ENCODE data around the gene GNAL.
A peak's percentile ranks its signal among the peaks of the same experiment; 100 is the strongest.

GNAL gene

DNA sequence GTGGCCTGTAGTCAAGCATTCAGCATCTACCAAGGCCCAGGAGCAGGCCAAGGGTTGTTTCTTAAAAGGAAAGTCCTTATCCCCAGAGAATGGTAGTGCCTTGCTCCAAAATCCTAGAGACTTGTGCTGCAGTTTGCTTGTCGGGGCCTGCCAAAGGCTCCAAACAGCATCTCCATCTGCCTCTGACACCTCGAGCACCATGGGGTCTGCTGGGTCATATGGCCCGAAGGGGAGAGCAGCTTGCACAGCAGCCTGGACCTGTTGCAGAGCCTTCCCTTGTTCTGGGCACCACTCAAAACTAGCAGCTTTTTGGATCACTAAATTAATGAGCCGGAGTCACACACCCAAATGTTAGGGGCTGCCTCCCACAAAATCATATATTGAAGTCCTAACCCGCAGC, 35.7 kb downstream of the GNAL start:
- no peak for DNase-seq (ENCODE audit: low spot score)

GRCh38 chr18:11726556-11726955, 37.5 kb downstream of the GNAL start:
- DNase-seq (ENCODE audit: low spot score): no peak

DNA sequence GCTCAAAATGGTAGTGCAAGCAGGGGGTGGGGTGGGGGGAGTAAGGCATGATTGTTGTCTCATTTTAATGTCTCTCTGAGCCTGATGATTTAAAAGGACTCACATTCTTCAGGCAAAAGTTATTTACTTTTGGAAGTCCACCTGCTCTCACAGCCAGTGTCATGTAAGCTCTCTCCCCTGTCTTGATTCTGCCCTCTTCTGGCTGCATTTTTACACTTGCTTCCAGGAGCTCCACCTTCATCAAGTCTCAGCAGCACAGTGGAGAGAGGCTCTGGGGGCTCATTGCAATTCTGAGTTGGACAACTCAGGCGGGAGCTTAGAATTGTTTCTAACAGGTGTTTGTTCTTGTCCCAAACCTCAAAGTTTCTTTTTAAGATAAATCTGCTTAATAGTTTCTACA, 39.2 kb downstream of the GNAL start:
- DNase-seq (ENCODE audit: low spot score): peak; percentile 13

DNA sequence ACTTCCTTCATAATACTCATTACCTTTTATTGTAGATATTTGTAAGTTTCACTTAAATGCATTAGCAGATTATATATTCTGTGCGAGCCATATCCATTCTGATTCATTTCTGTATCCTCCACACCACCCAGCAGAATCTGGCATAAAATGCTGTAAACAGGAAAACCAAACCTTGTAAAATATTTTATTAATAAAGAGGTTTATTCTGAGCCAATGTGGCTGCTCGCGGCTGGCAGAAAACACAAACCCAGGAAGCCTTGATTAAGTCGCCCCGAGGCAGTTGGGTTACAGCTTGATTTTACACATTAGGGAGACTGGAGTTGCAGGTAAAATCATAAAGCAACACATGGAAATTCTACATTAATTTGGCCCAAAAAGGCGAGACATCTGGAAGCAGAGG, 40.5 kb downstream of the GNAL start:
- no peak for DNase-seq (ENCODE audit: low spot score)

DNA sequence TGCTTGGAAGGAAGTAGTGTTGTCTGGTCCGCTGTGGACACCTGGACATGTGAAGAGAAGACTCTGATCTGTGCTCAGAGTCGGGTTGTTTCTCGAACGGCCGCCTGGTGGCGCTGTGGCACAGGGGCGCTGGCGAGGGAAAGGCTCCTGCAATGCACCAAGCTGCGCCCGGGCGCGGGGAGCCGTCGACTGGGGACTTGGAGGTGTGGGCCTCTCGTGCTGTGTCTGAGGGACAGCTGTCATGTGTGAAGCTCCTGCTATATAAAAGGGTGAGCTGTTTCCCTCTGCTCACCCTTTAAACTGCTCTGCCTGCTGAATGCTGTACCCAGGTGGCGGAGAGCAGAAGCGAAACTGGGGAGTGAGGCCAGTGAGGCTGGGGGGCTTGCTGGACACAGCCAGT, 44.0 kb downstream of the GNAL start:
- DNase-seq (ENCODE audit: low spot score): peak; percentile 54

GRCh38 chr18:11736656-11737055, 47.6 kb downstream of the GNAL start:
- no peak for DNase-seq (ENCODE audit: low spot score)

GRCh38 chr18:11739893-11740292, 50.8 kb downstream of the GNAL start:
- DNase-seq (ENCODE audit: low spot score): no peak

- no peak for DNase-seq (ENCODE audit: low spot score)
These were observed 51.4 kb downstream of the GNAL start for GRCh38 chr18:11740461-11740860.

DNA sequence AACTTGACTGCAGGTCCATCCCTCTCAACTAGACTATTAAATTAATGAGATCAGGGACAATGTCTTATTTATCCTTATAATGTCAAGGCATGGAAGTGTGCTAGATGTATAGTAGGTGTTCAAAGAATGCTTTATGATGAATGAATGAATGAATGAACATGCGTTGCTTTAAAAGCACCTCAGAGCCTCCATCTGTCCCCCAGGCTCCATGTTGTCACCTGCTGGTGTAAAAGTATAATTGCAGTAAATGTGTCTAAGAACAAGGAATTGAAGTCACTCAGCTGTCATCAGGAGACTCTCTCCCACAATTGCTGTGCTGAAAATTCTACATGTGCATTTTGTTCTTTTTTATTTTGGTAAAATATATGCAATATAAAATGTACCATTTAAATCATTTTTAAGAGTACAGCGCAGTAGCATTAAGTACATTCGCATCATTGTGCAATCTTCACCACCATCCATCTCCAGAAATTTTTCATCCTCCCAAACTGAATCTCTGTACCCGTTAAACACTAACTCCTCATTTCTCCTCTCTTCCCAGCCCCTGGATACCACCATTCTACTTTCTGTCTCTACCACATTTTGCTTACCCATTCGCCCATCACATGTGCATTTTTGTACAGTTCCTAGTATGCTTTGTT, 52.6 kb downstream of the GNAL start:
- DNase-seq (ENCODE audit: low spot score): peak; percentile 37

- DNase-seq (ENCODE audit: low spot score): no peak
These were observed 56.5 kb downstream of the GNAL start for GRCh38 chr18:11745521-11745920.

- no peak for DNase-seq (ENCODE audit: low spot score)
These were observed 58.2 kb downstream of the GNAL start for GRCh38 chr18:11747286-11747685.

- DNase-seq (ENCODE audit: low spot score): no peak
These were observed 58.7 kb downstream of the GNAL start for GRCh38 chr18:11747731-11748130.

DNA sequence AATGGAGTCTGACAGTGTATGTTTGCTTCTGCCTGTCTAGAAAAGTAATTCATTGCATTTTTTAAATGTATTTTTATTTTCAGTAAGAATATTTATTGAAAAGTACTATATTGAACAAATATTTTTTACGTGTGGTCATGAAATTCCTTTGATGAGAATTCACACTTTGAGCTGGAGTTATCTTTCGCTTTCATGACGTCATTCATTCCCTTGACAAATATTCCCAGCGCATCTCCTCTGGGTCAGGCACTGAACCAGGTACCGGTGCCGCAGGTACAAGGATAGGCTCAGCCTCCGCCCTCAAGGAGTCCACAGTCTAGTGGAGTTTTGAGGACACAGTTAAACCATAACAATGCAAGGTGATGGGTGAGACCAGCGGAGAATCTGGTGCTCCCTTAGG, 60.2 kb downstream of the GNAL start:
- no peak for DNase-seq (ENCODE audit: low spot score)

DNA sequence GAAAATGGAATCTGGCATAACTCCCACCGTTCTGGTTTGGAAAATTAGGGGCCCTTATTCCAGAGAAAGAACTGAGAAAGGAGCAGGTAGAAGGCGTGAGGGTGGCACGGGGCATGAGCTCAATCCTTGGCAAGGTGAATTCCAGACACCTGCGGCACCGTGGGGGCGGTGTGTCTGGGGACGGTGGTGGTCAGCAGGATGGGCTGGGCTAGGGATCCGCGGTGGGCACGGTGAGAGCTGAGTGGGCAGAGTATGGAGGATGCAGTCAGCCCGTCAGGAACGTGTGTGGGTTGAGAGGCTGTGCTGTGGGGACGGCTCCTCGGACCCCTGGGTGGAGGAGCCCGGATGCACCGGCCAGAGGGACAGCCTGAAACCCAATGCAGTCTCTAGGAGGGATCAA, 61.1 kb downstream of the GNAL start:
- no peak for DNase-seq (ENCODE audit: low spot score)

DNA sequence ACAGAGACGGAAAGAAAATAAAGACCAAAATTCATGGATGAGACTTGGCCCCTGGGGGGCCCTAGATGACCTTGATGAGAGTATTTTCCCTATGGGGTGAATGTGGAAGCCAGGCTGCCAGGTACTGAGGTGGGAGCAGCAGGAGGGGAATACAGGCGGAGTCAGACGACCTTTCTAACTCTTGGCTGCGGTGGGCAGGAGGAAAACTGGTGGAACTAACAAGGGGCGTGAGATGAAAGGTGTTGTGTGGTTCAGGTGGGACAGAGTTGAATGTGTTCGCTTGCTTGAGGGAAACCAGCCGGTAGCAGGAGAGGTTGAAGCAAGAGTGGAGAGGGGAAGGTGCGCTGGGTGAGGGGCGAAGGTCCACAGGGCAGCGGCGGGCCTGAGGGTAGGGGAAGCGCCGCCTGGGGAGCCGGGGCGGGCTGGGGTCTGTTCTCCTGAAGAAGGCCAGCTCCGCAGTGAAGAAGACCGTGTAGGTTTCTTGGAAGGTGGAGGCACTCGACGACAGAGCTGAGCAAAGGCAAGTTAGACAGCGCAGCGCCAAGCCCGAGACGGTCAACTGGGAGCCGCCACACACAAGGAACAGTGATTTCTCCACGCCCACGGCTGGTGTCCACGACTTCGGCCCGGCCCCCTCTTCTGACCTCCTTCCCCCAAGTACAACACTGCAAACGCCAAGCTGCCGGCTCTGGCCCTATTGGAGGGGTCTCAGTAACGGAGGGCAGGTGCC, 61.7 kb downstream of the GNAL start:
- no peak for DNase-seq (ENCODE audit: low spot score)

DNA sequence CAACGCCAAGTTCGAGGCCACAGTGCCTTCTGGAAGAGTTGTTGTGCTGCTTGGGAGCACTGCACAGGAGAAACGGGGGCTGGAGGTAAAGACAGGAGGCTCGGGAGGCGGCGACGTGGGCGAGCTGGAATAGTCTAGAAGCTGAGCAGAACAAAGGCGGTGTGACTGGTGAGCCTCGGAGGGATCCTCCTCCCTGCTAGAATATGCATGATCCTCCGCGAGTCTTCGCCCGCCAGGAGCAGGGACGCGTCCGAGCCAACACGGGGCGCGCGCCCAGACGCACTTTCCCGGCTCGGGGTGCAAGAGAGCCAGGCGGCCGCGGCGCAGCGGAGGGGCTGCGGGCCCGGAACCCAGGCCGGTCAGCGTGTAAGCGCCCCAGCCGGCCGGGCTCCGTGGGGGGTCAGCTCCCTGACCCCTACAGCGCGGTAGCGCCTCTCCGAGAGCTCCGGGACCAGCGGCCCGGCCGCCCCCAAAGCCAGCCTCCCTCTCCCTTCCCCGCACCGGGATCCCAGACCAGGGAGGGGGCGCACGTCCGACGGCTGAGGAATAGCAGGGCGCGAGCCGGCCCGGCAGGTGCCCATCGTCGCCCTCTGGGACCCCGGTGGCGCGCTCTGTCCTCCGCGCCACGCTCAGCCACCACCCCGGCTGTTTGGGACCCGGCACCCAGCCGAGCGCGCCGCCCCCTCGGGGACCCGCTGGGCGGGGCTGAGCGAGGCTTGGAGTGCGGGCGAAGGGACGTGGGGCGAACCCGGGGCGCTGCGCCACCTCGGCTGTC, 62.5 kb downstream of the GNAL start:
- no peak for DNase-seq (ENCODE audit: low spot score)

- DNase-seq (ENCODE audit: low spot score): no peak
These were observed 63.2 kb downstream of the GNAL start for GRCh38 chr18:11752116-11752911.

- DNase-seq (ENCODE audit: low spot score): no peak
These were observed 65.9 kb downstream of the GNAL start for GRCh38 chr18:11754979-11755378.

- no peak for DNase-seq (ENCODE audit: low spot score)
These were observed 68.1 kb downstream of the GNAL start for GRCh38 chr18:11757084-11757590.

DNA sequence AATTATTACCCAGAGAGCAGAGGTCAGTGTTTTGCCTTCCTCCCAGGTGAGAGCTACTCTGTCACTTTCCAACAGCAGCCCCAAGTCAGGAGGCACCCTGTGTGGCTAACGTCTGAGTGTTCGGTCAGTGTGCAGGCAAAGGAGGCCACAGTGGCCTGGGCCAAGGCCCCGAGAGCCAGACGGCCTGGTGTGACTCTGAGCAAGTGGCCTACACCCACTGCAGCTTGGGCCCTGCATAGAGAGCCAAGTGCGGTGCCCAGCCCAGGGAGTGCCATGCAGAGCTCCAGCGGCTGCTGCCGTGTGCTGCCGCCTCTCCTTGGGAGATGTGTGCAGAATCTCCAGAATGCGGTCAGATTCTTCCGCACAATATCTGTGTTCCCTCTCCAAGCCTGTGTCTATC, 70.4 kb downstream of the GNAL start:
- no peak for DNase-seq (ENCODE audit: low spot score)

- no peak for DNase-seq (ENCODE audit: low spot score)
These were observed 71.6 kb downstream of the GNAL start for GRCh38 chr18:11760498-11761167.

GRCh38 chr18:11761553-11761952, 72.5 kb downstream of the GNAL start:
- no peak for DNase-seq (ENCODE audit: low spot score)
